Fibroblast of the aortic adventitia (primary cell): Measurements from ENCODE around the gene ZCWPW1. TPM values are rescaled to one million over a fixed set of nuclear protein-coding genes. Genes with fewer than 3 reads are reported as not detected.

Source experiments
- DNase-seq: peaks from one replicate; pipeline ENCODE4 v3.0.0-alpha.2; 2010; ENCODE audit warnings: low read depth
- H3K4me3 ChIP-seq: 2 replicates; pipeline ENCODE4 v1.5.1; 2011; ENCODE audit warnings: low read depth, mild to moderate bottlenecking, control low read depth, low read length, moderate library complexity
- total RNA-seq: library from RNA; depleted of rRNA; stranded (reverse); fragments of >200 nt; gene quantifications from 2 replicates; pipeline ENCODE4 v1.2.3, GENCODE V29; 2012; ENCODE audit warnings: low replicate concordance
- TF ChIP-seq, protein P1 (sequence below): IDR thresholded peaks from 2 replicates; pipeline ENCODE4 v1.5.1; 2011; ENCODE audit warnings: mild to moderate bottlenecking, low read length, control low read depth, inconsistent platforms; ENCODE audit not compliant: insufficient read depth

The ZCWPW1 gene
- total RNA-seq, 1 donor = 2.4 TPM

GRCh38 chr7:100351657-100352058 is 76.8 kb downstream of the ZCWPW1 start:
- no peak overlapping the region for H3K4me3 ChIP-seq
- TF ChIP-seq, protein P1, sequence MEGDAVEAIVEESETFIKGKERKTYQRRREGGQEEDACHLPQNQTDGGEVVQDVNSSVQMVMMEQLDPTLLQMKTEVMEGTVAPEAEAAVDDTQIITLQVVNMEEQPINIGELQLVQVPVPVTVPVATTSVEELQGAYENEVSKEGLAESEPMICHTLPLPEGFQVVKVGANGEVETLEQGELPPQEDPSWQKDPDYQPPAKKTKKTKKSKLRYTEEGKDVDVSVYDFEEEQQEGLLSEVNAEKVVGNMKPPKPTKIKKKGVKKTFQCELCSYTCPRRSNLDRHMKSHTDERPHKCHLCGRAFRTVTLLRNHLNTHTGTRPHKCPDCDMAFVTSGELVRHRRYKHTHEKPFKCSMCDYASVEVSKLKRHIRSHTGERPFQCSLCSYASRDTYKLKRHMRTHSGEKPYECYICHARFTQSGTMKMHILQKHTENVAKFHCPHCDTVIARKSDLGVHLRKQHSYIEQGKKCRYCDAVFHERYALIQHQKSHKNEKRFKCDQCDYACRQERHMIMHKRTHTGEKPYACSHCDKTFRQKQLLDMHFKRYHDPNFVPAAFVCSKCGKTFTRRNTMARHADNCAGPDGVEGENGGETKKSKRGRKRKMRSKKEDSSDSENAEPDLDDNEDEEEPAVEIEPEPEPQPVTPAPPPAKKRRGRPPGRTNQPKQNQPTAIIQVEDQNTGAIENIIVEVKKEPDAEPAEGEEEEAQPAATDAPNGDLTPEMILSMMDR = no peak
- DNase-seq = no peak

Other genes with a start within 250 kb of the ZCWPW1 start
- not detected in 2 replicates for gene PVRIG, start 208.8 kb downstream of the ZCWPW1 start, total RNA-seq
- not detected in 2 replicates for gene SPDYE3, start 121.0 kb downstream of the ZCWPW1 start, total RNA-seq
- gene PILRB, start 70.6 kb downstream of the ZCWPW1 start, total RNA-seq = 4.4 and 8.1 TPM in 2 replicates
- gene PILRA, start 55.2 kb downstream of the ZCWPW1 start, total RNA-seq = 0.27 TPM in 1 of 2 replicates, not detected in the other
- 48.0 and 49.6 TPM in 2 replicates for gene MEPCE, start 1.1 kb upstream of the ZCWPW1 start, total RNA-seq
- gene PPP1R35, start 7.8 kb upstream of the ZCWPW1 start, total RNA-seq = 8.8 and 9.2 TPM in 2 replicates
- 0.27 TPM in 1 of 2 replicates, not detected in the other for gene SPACDR, start 35.6 kb upstream of the ZCWPW1 start, total RNA-seq
- gene TSC22D4, start 50.5 kb upstream of the ZCWPW1 start, total RNA-seq = 25.6 and 31.6 TPM in 2 replicates
- 0.81 and 5.6 TPM in 2 replicates for gene NYAP1, start 55.2 kb upstream of the ZCWPW1 start, total RNA-seq
- gene AGFG2, start 110.5 kb upstream of the ZCWPW1 start, total RNA-seq = 10.7 and 19.3 TPM in 2 replicates
- gene SAP25, start 145.2 kb upstream of the ZCWPW1 start, total RNA-seq = not detected in 2 replicates
- gene LRCH4, start 157.4 kb upstream of the ZCWPW1 start, total RNA-seq = 9.4 and 21.3 TPM in 2 replicates
- gene FBXO24, start 157.6 kb upstream of the ZCWPW1 start, total RNA-seq = 0.54 TPM in 1 of 2 replicates, not detected in the other
- gene PCOLCE, start 173.7 kb upstream of the ZCWPW1 start, total RNA-seq = 165 and 286 TPM in 2 replicates
- gene MOSPD3, start 183.8 kb upstream of the ZCWPW1 start, total RNA-seq = 1.8 and 11.4 TPM in 2 replicates
- gene TFR2, start 212.8 kb upstream of the ZCWPW1 start, total RNA-seq = 0.08 and 1.2 TPM in 2 replicates
- not detected in 2 replicates for gene ACTL6B, start 227.7 kb upstream of the ZCWPW1 start, total RNA-seq
- gene GNB2, start 245.0 kb upstream of the ZCWPW1 start, total RNA-seq = 38.5 and 89.1 TPM in 2 replicates